Measurements from ENCODE around the gene ZNF629.

GRCh38 chr16:30744183-30744582, 42.8 kb downstream of the ZNF629 start:
- TF ChIP-seq KDM5A (IDR thresholded peaks at IDR 0.05) (no peak), POLR2A (IDR thresholded peaks at IDR 0.05; ENCODE audit: low read length) (no peak), EP300 (IDR thresholded peaks at IDR 0.05) (no peak), NR3C1 (IDR thresholded peaks at IDR 0.05) (no peak), MYC (IDR thresholded peaks at IDR 0.05; ENCODE audit: borderline replicate concordance, low read length) (no peak), ELK1 (IDR thresholded peaks at IDR 0.05; ENCODE audit: low read depth, low read length) (no peak), CEBPB (IDR thresholded peaks at IDR 0.05) (no peak)
- TF ChIP-seq, protein P1, sequence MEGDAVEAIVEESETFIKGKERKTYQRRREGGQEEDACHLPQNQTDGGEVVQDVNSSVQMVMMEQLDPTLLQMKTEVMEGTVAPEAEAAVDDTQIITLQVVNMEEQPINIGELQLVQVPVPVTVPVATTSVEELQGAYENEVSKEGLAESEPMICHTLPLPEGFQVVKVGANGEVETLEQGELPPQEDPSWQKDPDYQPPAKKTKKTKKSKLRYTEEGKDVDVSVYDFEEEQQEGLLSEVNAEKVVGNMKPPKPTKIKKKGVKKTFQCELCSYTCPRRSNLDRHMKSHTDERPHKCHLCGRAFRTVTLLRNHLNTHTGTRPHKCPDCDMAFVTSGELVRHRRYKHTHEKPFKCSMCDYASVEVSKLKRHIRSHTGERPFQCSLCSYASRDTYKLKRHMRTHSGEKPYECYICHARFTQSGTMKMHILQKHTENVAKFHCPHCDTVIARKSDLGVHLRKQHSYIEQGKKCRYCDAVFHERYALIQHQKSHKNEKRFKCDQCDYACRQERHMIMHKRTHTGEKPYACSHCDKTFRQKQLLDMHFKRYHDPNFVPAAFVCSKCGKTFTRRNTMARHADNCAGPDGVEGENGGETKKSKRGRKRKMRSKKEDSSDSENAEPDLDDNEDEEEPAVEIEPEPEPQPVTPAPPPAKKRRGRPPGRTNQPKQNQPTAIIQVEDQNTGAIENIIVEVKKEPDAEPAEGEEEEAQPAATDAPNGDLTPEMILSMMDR (IDR thresholded peaks at IDR 0.05): no peak
